Mucosa of rectum (tissue), 2 donors: ENCODE data around the gene EXOSC3.

Source experiments
- H3K27ac ChIP-seq, 2 donors: one replicate each; pipeline ENCODE4 v1.7.0; 2013; ENCODE audit warnings: inconsistent platforms in 2 of 2, low read depth in 2 of 2, low read length in 2 of 2
- H3K27me3 ChIP-seq, 2 donors: one replicate each; pipeline ENCODE4 v1.7.0; 2013; ENCODE audit warnings: low read length in 2 of 2; ENCODE audit not compliant: control insufficient read depth in 2 of 2, insufficient read depth in 2 of 2
- H3K36me3 ChIP-seq, 2 donors: one replicate each; pipeline ENCODE4 v1.7.0; 2013; ENCODE audit warnings: low read length in 2 of 2; ENCODE audit not compliant: control insufficient read depth in 2 of 2, insufficient read depth in 2 of 2
- H3K4me1 ChIP-seq, 2 donors: one replicate each; pipeline ENCODE4 v1.7.0; 2013; ENCODE audit warnings: low read length in 2 of 2, mild to moderate bottlenecking in 1 of 2; ENCODE audit not compliant: control insufficient read depth in 2 of 2, insufficient read depth in 2 of 2
- H3K4me3 ChIP-seq, 2 donors: one replicate each; pipeline ENCODE4 v1.7.0; 2013; ENCODE audit warnings: low read length in 2 of 2
- H3K9ac ChIP-seq, 2 donors: one replicate each; pipeline ENCODE4 v1.7.0; 2013; ENCODE audit warnings: low read length in 2 of 2, low read depth in 1 of 2, mild to moderate bottlenecking in 1 of 2
- H3K9me3 ChIP-seq, 2 donors: one replicate each; pipeline ENCODE4 v1.7.0; 2013; ENCODE audit warnings: low read length in 2 of 2; ENCODE audit not compliant: control insufficient read depth in 2 of 2
- donor health status: healthy.
- donor health status: Normal muscosa, but diverticular disease.

EXOSC3 gene

DNA sequence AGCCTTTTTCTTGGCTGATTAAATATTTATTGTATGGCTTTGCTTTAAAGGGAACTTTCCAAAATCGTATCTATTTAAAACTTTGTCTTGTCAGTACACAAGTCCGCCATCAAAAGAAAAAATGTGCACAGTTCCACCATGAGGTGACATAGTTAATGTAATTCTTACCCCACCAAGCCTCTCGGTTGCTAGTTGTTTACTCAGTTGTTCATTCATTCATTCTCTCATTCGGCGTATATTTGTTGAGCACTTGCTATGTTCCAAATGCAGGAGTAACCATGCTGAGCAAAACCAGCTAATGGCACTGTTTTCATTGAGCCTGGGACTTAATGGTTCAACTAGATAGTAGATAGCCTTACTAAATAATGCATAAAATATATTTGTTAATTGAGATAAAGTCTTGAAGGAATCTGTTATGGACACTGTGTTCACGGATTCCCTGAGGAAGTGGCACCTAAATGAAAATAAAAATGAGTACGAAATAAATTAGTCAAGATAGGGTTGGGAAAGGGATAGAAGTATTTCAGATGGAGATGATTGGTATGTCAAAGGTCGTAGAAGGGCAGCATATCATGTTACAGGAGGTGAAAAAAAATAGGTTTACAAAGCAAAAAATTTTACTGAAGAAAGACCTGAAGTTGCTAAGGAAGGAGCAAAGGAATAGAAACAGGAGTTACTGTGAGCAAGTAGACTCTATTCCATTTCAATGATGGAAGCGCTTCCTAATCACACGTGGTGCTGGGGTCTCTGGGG is 17.3 kb upstream of the EXOSC3 start:
- Histone ChIP-seq H3K27me3 (no peaks in the 10 kb centered on the region), H3K9me3 (no peaks in the 10 kb centered on the region), H3K36me3 (no peaks in the 10 kb centered on the region), H3K9ac (peak overlapping the region; percentile 76 to 90), H3K4me3 (peak overlapping the region; percentile 87 to 94), H3K4me1 (peaks cover 16 to 18% of the 10 kb centered on the region in 2 donors), H3K27ac (no peak overlapping the region)

DNA sequence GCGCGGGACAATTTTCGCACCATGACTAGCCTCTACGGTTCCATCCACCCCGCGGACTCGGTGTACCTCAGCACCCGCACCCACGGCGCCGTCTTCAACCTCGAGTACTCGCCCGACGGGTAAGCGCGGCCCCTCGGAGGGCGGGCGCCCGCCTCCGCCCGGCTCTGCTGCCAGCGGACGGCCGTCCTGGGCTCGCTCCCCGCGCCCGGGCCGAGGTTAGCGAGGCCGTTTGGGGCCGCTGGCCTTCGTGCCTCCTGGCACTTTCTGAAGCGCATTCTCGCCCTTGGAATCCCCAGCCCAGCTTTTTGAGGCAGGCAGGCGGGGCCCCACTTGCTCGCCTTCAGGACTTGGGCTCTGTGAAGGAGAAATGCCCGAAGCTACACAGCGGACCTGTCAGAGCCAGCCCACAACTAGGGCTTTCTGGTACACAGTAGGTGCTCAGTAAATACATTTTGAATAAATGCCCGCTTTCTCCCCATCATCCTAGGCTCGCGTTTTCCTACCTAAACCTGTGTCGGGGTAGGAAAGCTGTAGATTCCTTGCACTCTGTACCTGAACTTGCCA is 16.5 kb upstream of the EXOSC3 start:
- Histone ChIP-seq H3K36me3 (no peaks in the 10 kb centered on the region), H3K4me3 (peak overlapping the region; percentile 87 to 94), H3K27me3 (no peaks in the 10 kb centered on the region), H3K9me3 (no peaks in the 10 kb centered on the region), H3K27ac (peak overlapping the region; percentile 85 to 87), H3K4me1 (peaks cover 16 to 18% of the 10 kb centered on the region in 2 donors), H3K9ac (peak overlapping the region; percentile 76 to 90)

- H3K27ac ChIP-seq = peak within 1 kb of the TSS; percentile 85 to 87
- no peaks in the 10 kb centered on the region for H3K36me3 ChIP-seq
- H3K27me3 ChIP-seq = no peaks in the 10 kb centered on the region
- no peaks in the 10 kb centered on the region for H3K9me3 ChIP-seq
- peak within 1 kb of the TSS; percentile 87 to 94 for H3K4me3 ChIP-seq
- H3K4me1 ChIP-seq = peaks cover 16 to 18% of the 10 kb centered on the region in 2 donors
- H3K9ac ChIP-seq = peak within 1 kb of the TSS; percentile 76 to 90
Measured at GRCh38 chr9:37800631-37801286, 15.9 kb upstream of the EXOSC3 start, which contains the start of gene DCAF10. Gene DCAF10, plus strand, starts transcription at chr9:37800797. Its CDS starts 70 bp downstream, at chr9:37800867.

DNA sequence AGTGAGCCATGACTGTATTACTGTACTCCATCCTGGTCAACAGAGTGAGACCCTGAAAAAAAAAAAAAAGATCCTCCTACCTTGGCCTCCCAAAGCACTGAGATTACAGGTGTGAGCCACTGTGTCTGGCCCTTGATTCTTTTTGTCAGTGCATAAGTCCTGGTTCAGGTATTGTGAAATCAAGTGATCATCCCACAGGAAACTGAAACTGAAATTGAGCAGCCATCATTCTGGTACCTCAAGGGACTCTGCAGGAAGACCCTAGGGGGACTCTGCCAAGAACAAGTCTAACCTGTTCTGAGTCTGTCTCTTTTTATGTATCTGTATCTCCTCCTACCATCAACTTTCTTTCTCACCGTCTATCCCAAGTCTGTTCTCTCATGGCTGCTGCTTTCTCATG is 13.8 kb upstream of the EXOSC3 start:
- H3K9ac ChIP-seq = no peak overlapping the region
- H3K27me3 ChIP-seq = no peaks in the 10 kb centered on the region
- no peaks in the 10 kb centered on the region for H3K9me3 ChIP-seq

DNA sequence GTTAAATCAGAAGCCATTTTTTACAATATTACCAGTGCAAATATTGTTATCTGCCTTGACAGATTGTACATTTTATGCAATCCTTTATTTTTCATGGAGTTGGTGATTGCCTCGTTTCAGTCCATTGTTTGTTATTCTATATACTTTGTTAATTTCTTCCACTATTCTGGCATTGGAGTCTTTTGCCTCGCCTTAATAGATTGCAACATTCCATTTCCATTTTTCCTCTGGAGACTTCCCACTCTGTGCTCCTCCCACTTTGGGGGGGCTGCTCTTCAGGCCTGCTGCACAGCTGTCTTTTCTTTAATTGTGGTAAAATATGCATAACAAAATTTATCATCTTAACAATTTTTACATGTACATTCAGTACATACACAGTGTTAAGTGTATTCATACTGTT is 11.4 kb upstream of the EXOSC3 start:
- no peaks in the 10 kb centered on the region for H3K9me3 ChIP-seq
- H3K36me3 ChIP-seq = no peaks in the 10 kb centered on the region
- no peak overlapping the region for H3K4me3 ChIP-seq
- H3K27me3 ChIP-seq = no peaks in the 10 kb centered on the region
- H3K9ac ChIP-seq = no peak overlapping the region
- H3K27ac ChIP-seq = no peak overlapping the region
- H3K4me1 ChIP-seq = peaks cover 0 to under 1% of the 10 kb centered on the region in 2 donors

More for the DNA sequence above, 13.8 kb upstream of the EXOSC3 start:
- Histone ChIP-seq H3K4me3 (no peak overlapping the region), H3K36me3 (no peaks in the 10 kb centered on the region), H3K4me1 (peaks cover 16 to 18% of the 10 kb centered on the region in 2 donors), H3K27ac (no peak overlapping the region)

GRCh38 chr9:37792122-37792521 is 7.3 kb upstream of the EXOSC3 start:
- no peak overlapping the region for H3K4me3 ChIP-seq
- H3K27ac ChIP-seq = no peak overlapping the region
- no peaks in the 10 kb centered on the region for H3K27me3 ChIP-seq
- H3K36me3 ChIP-seq = no peaks in the 10 kb centered on the region
- no peaks in the 10 kb centered on the region for H3K4me1 ChIP-seq
- H3K9ac ChIP-seq = no peak overlapping the region
- H3K9me3 ChIP-seq = no peaks in the 10 kb centered on the region

DNA sequence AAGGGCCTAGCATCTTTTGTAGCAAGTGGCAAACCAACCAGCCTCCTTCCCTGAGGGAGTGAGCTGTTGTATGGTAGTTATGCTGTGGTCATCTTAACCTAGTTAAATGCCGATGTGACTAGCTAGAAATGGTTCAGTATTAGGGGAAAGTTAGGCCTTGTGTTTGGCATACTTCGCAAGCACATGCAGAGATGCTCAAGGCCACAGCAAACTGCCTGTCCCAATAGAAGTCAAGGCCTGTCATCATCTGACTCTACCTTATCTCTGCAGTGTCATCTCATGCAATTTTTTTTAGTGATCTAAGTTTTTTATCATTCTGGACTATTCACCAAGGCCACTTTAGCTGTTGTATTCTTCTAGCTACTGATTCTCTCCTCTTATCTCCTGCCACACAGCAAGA is 5.2 kb upstream of the EXOSC3 start:
- Histone ChIP-seq H3K4me1 (no peaks in the 10 kb centered on the region), H3K27ac (no peak overlapping the region), H3K36me3 (no peaks in the 10 kb centered on the region), H3K27me3 (no peaks in the 10 kb centered on the region), H3K9me3 (no peaks in the 10 kb centered on the region), H3K4me3 (no peak overlapping the region), H3K9ac (no peak overlapping the region)

- no peak overlapping the region for H3K9ac ChIP-seq
- no peaks in the 10 kb centered on the region for H3K9me3 ChIP-seq
- H3K27me3 ChIP-seq = no peaks in the 10 kb centered on the region
- H3K4me1 ChIP-seq = peaks cover 5 to 8% of the 10 kb centered on the region in 2 donors
- H3K4me3 ChIP-seq = no peak overlapping the region
- peaks cover 0 to 2% of the 10 kb centered on the region in 2 donors for H3K36me3 ChIP-seq
- no peak overlapping the region for H3K27ac ChIP-seq
Measured at GRCh38 chr9:37788332-37788731, 3.5 kb upstream of the EXOSC3 start.

DNA sequence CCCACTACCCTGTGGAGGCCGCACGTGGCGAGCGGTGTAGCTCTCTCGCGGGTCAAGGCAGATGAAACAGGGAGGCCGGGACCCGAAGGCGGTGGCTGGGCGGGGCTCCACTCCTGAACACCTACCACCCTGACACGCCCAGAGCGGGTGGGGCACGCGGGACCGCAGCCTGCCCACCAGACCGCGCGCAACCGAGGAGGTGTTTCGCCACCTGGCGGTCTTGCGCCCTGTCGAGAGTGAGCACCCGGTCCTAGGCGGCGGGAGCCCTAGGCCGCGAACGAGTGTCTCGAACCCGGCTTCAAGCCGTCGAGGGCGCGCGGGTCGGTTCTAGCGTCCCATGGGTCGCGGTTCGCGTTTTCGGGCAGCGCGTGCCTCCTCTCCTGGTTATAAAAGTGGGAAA is 2.2 kb upstream of the EXOSC3 start:
- Histone ChIP-seq H3K27ac (no peak overlapping the region), H3K4me3 (no peak overlapping the region), H3K9ac (no peak overlapping the region)

GRCh38 chr9:37784291-37784615 is 611 bp downstream of the EXOSC3 start:
- peak overlapping the region; percentile 54 to 77 for H3K27ac ChIP-seq
- H3K4me3 ChIP-seq = peak overlapping the region; percentile 90 to 96
- peak overlapping the region; percentile 78 to 79 for H3K9ac ChIP-seq
- H3K9me3 ChIP-seq = no peaks in the 10 kb centered on the region
- H3K27me3 ChIP-seq = no peaks in the 10 kb centered on the region
- peaks cover 5 to 8% of the 10 kb centered on the region in 2 donors for H3K4me1 ChIP-seq
- H3K36me3 ChIP-seq = peaks cover 25 to 42% of the 10 kb centered on the region in 2 donors

More for the DNA sequence above, 2.2 kb upstream of the EXOSC3 start:
- Histone ChIP-seq H3K9me3 (no peaks in the 10 kb centered on the region), H3K4me1 (peaks cover 5 to 8% of the 10 kb centered on the region in 2 donors), H3K36me3 (peaks cover 6 to 14% of the 10 kb centered on the region in 2 donors), H3K27me3 (no peaks in the 10 kb centered on the region)
